H1 (cell line): ENCODE data around the gene EXO1. TPM values are rescaled to one million over a fixed set of nuclear protein-coding genes. Genes with fewer than 3 reads are reported as not detected.

Experiments used
- ASH2L ChIP-seq: fragments of 200-600, 300-600 bp; sonication (generic); IDR thresholded peaks from one replicate; pipeline ENCODE4 v1.7.1; 2017; ENCODE audit warnings: low read length
- KDM1A ChIP-seq: fragments of 200-600, 300-600 bp; sonication (generic); IDR thresholded peaks from 2 replicates; pipeline ENCODE4 v1.7.1; 2016; ENCODE audit warnings: mild to moderate bottlenecking, low read length, borderline replicate concordance
- NANOG ChIP-seq: IDR thresholded peaks from 2 replicates; pipeline ENCODE4 v1.6.1; 2011; ENCODE audit warnings: low read length, low read depth, mild to moderate bottlenecking, inconsistent platforms; ENCODE audit not compliant: insufficient read depth, poor library complexity, severe bottlenecking
- SP2 ChIP-seq: IDR thresholded peaks from 2 replicates; pipeline ENCODE4 v1.6.1; 2012; ENCODE audit warnings: mild to moderate bottlenecking, low read length, inconsistent platforms
- TAF1 ChIP-seq: IDR thresholded peaks from 2 replicates; pipeline ENCODE4 v1.6.1; 2011; ENCODE audit warnings: mild to moderate bottlenecking, low read depth, low read length
- polyA plus RNA-seq, 7 experiments: library from polyadenylated mRNA; depleted of rRNA in 3 of 7; stranded (reverse) in 5 of 7; unstranded in 2 of 7; fragments of >200 nt in 5 of 7; fragments of 200-250 nt in 2 of 7; gene quantifications; 1 replicate in 5 of 7; 2 replicates in 1 of 7; 4 replicates in 1 of 7; pipeline versions ENCODE4 v1.2.1 to v1.2.3, GENCODE V29; 2011 to 2013; ENCODE audit warnings: missing spikeins in 2 of 7, mixed read lengths in 2 of 7
- total RNA-seq: library from RNA; stranded (reverse); fragmentation: NEBNext Ultra II Directional; extraction: Animal tissue kit (Norgen Biotek cat#: 25700); gene quantifications from 2 replicates; pipeline ENCODE4 v1.2.1, GENCODE V29; 2021

Gene EXO1
- total and polyA plus RNA-seq, 2 of the 8 experiments (the other 6 are each of a cell fraction or from before 2014, with no cell fraction given) = 9.2 to 43.0 TPM

DNA sequence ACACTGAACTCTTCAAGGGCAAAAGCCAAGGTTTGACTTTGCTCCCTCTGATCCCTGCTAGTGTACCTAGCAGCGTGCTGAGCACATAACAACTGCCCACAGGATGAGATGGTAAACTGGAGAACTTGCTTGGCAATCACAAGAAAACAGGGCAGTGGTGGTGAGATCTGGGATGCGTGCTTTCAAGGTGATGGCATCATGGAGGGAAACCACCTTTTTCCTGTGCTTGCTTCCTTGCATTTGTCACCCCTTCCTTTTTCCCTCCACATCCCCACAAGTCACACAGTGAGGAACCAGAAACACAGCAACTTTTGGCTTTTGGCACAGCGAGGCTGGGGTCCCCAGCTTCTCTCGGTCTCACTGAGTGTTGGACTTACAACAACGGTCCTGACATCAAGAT is 78.1 kb downstream of the EXO1 start (continued):
- no peak for TF ChIP-seq ASH2L
- TF ChIP-seq KDM1A = no peak
- TF ChIP-seq SP2 = no peak
- no peak for TF ChIP-seq TAF1
- TF ChIP-seq NANOG = no peak
